HepG2 (cell line): Measurements from ENCODE around the gene RBM26. TPM values are rescaled to one million over a fixed set of nuclear protein-coding genes. Genes with fewer than 3 reads are reported as not detected.
A peak's percentile ranks its signal among the peaks of the same experiment; 100 is the strongest.

Experiments
- AGO2 ChIP-seq: fragments of 200-400 bp; formaldehyde crosslinking; optimal IDR thresholded peaks from 2 replicates; pipeline ENCODE3; 2017; ENCODE audit warnings: mild to moderate bottlenecking, low read depth, low read length, moderate library complexity
- CHCHD3 ChIP-seq: sonication (generic); formaldehyde crosslinking; IDR thresholded peaks from 2 replicates; pipeline ENCODE4 v1.8.0; 2022; ENCODE audit warnings: mild to moderate bottlenecking, missing genetic modification reagents, moderate library complexity
- CSRNP2 ChIP-seq: sonication (generic); formaldehyde crosslinking; conservative IDR thresholded peaks from 2 replicates; pipeline ENCODE4 v1.8.0; 2022; ENCODE audit warnings: low read depth, missing genetic modification reagents
- EP300 ChIP-seq, 3 experiments: sonication (generic) in 1 of 3; formaldehyde crosslinking in 1 of 3; IDR thresholded peaks; 2 replicates each; pipeline versions ENCODE4 v1.5.1 to v1.6.1; 2011 to 2020; ENCODE audit warnings: low read depth in 2 of 3, low read length in 2 of 3, borderline replicate concordance in 1 of 3, improper control_type of control experiment in 1 of 3, mild to moderate bottlenecking in 1 of 3, missing genetic modification reagents in 1 of 3, moderate library complexity in 1 of 3
- IRF9 ChIP-seq: sonication (generic); formaldehyde crosslinking; IDR thresholded peaks from 2 replicates; pipeline ENCODE4 v1.8.0; 2022; ENCODE audit warnings: missing genetic modification reagents, mild to moderate bottlenecking, borderline replicate concordance
- RFXAP ChIP-seq: sonication (generic); formaldehyde crosslinking; IDR thresholded peaks from 2 replicates; pipeline ENCODE4 v1.4.0; 2020; ENCODE audit warnings: missing genetic modification reagents, borderline replicate concordance
- TCF12 ChIP-seq, 2 experiments: fragments of 450-650 bp in 1 of 2; sonication (generic) in 1 of 2; formaldehyde crosslinking in 1 of 2; IDR thresholded peaks; 2 replicates each; pipeline versions ENCODE4 v1.6.1 to v1.8.0; 2017 to 2022; ENCODE audit warnings: antibody characterized with exemption in 1 of 2, mild to moderate bottlenecking in 1 of 2, missing genetic modification reagents in 1 of 2, moderate library complexity in 1 of 2
- TOPORS ChIP-seq: sonication (generic); formaldehyde crosslinking; IDR thresholded peaks from 2 replicates; pipeline ENCODE4 v1.8.0; 2023; ENCODE audit warnings: mild to moderate bottlenecking, missing genetic modification reagents
- ZMYM3 ChIP-seq: sonication (generic); formaldehyde crosslinking; IDR thresholded peaks from 2 replicates; pipeline ENCODE4 v1.5.1; 2020; ENCODE audit warnings: mild to moderate bottlenecking, missing genetic modification reagents
- ZNF235 ChIP-seq: sonication (generic); formaldehyde crosslinking; IDR thresholded peaks from 2 replicates; pipeline ENCODE4 v1.8.1; 2023; ENCODE audit warnings: mild to moderate bottlenecking, missing genetic modification reagents, borderline replicate concordance
- ZNF407 ChIP-seq: sonication (generic); formaldehyde crosslinking; IDR thresholded peaks from one replicate; pipeline ENCODE4 v1.5.1; 2020; ENCODE audit warnings: mild to moderate bottlenecking, missing genetic modification reagents; ENCODE audit errors: not compliant biosample characterization
- ZNF710 ChIP-seq: sonication (generic); formaldehyde crosslinking; IDR thresholded peaks from 2 replicates; pipeline ENCODE4 v1.5.0; 2020; ENCODE audit warnings: mild to moderate bottlenecking, missing genetic modification reagents, borderline replicate concordance
- ZNF782 ChIP-seq: sonication (generic); formaldehyde crosslinking; IDR thresholded peaks from 2 replicates; pipeline ENCODE4 v1.4.0; 2020; ENCODE audit warnings: missing genetic modification reagents, mild to moderate bottlenecking, borderline replicate concordance
- ZNF792 ChIP-seq: IDR thresholded peaks from 2 replicates; pipeline ENCODE4 v1.6.1; 2016
- polyA plus RNA-seq, 8 experiments: library from polyadenylated mRNA; depleted of rRNA in 3 of 8; stranded (reverse) in 7 of 8; unstranded in 1 of 8; fragments of >200 nt; fragmentation: Illumina TruSeq in 4 of 8; extraction: Trizol in 4 of 8; gene quantifications; 2 replicates each; pipeline versions ENCODE4 v1.2.1 to v1.2.3, GENCODE V29; 2011 to 2016; ENCODE audit warnings: low read depth in 4 of 8, missing spikeins in 1 of 8, mixed read lengths in 1 of 8; ENCODE audit not compliant: insufficient read depth in 1 of 8
- total RNA-seq, 5 experiments: library from RNA; depleted of rRNA; stranded (reverse); fragments of >200 nt; fragmentation: Illumina TruSeq; extraction: Trizol; gene quantifications; 2 replicates each; pipeline ENCODE4 v1.2.3, GENCODE V29; 2016; ENCODE audit warnings: low read depth in 1 of 5

RBM26 gene
- total and polyA plus RNA-seq, 2 of the 13 experiments (the other 11 are each of a cell fraction or from before 2014, with no cell fraction given): 19.4 to 34.4 TPM

- no peak for TF ChIP-seq CSRNP2
- peak; percentile 45 for TF ChIP-seq AGO2
- peak; percentile 44; the same call in 1 of the 2 replicates for TF ChIP-seq ZNF710
- TF ChIP-seq TCF12 (IDR thresholded peaks at IDR 0.05): no peak
- no peak for TF ChIP-seq TCF12 (CRISPR knock-in tag; IDR thresholded peaks at IDR 0.05)
- peak; percentile 44 for TF ChIP-seq ZNF407 (CRISPR knock-in tag)
- TF ChIP-seq IRF9 (CRISPR knock-in tag): peak; percentile 47; the same call in 1 of the 2 replicates
- no peak for TF ChIP-seq ZMYM3 (CRISPR knock-in tag)
- TF ChIP-seq CHCHD3: peak; percentile 64; the same call in 1 of the 2 replicates
- 0 out of 2 replicates have a peak, but pooled peaks have one; percentile 76 for TF ChIP-seq RFXAP (CRISPR knock-in tag)
- no peak for TF ChIP-seq TOPORS
- TF ChIP-seq ZNF235 (CRISPR knock-in tag): no peak
- TF ChIP-seq ZNF792: no peak
- no peak for TF ChIP-seq ZNF782 (CRISPR knock-in tag)
- TF ChIP-seq EP300 (IDR thresholded peaks at IDR 0.05; ENCODE audit: low read depth in 2 of 2, low read length in 2 of 2): no peak
- TF ChIP-seq EP300 (CRISPR knock-in tag; IDR thresholded peaks at IDR 0.05; ENCODE audit: borderline replicate concordance): no peak
Measured at GRCh38 chr13:79405831-79406596, at the start of gene RBM26 (continued).
